ENCODE data around the gene SMIM45.

DNA sequence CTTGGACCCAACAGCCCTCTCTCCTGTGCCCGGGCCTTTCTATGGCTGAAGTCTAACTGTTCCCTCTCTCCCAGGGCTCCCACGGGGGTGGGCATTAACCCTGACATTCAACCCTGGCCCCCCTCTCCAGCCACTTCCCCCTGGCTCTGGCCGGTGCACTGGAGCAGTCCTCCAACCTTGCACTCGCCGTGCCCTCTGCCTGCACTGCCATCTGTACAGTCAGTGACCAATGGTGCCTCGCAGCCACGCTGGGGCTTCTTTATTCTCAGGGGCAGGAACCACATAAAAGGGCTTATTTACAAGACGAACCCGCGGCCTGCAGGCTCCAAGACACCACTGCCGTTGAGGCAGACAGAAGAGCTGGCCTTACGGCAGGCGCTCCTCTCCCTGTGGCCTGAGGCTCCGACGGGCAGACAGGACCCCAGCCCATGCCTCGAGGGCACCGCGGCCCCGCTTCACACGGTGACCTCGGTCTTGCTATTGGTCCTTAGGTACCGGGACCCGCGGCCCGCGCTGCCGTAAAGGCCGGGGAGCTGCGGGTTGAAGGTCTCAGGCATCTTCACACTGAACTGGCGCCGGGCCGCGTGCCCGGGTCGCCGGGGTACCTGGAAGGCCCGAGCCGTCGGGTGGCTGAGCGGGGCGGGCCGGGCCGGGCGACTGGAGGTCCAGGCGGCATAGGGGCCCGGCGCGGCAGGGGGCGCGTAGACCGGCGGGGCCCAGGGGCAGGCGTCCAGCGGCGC lies 42.5 kb upstream of the SMIM45 start:
- TF ChIP-seq POLR2AphosphoS5 (IDR thresholded peaks at IDR 0.05; ENCODE audit: low read depth, low read length): no peak
- TF ChIP-seq TCF7L2 (IDR thresholded peaks at IDR 0.05; ENCODE audit: low read depth, low read length): no peak
- TF ChIP-seq, protein P1, sequence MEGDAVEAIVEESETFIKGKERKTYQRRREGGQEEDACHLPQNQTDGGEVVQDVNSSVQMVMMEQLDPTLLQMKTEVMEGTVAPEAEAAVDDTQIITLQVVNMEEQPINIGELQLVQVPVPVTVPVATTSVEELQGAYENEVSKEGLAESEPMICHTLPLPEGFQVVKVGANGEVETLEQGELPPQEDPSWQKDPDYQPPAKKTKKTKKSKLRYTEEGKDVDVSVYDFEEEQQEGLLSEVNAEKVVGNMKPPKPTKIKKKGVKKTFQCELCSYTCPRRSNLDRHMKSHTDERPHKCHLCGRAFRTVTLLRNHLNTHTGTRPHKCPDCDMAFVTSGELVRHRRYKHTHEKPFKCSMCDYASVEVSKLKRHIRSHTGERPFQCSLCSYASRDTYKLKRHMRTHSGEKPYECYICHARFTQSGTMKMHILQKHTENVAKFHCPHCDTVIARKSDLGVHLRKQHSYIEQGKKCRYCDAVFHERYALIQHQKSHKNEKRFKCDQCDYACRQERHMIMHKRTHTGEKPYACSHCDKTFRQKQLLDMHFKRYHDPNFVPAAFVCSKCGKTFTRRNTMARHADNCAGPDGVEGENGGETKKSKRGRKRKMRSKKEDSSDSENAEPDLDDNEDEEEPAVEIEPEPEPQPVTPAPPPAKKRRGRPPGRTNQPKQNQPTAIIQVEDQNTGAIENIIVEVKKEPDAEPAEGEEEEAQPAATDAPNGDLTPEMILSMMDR (IDR thresholded peaks at IDR 0.05): no peak
- TF ChIP-seq, protein P2, sequence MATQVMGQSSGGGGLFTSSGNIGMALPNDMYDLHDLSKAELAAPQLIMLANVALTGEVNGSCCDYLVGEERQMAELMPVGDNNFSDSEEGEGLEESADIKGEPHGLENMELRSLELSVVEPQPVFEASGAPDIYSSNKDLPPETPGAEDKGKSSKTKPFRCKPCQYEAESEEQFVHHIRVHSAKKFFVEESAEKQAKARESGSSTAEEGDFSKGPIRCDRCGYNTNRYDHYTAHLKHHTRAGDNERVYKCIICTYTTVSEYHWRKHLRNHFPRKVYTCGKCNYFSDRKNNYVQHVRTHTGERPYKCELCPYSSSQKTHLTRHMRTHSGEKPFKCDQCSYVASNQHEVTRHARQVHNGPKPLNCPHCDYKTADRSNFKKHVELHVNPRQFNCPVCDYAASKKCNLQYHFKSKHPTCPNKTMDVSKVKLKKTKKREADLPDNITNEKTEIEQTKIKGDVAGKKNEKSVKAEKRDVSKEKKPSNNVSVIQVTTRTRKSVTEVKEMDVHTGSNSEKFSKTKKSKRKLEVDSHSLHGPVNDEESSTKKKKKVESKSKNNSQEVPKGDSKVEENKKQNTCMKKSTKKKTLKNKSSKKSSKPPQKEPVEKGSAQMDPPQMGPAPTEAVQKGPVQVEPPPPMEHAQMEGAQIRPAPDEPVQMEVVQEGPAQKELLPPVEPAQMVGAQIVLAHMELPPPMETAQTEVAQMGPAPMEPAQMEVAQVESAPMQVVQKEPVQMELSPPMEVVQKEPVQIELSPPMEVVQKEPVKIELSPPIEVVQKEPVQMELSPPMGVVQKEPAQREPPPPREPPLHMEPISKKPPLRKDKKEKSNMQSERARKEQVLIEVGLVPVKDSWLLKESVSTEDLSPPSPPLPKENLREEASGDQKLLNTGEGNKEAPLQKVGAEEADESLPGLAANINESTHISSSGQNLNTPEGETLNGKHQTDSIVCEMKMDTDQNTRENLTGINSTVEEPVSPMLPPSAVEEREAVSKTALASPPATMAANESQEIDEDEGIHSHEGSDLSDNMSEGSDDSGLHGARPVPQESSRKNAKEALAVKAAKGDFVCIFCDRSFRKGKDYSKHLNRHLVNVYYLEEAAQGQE (IDR thresholded peaks at IDR 0.05; ENCODE audit: insufficient read depth in 1 of 2, low read depth in 2 of 2, low read length in 1 of 2): no peak
